Hindlimb muscle (tissue), 1 donor: ENCODE data around the gene SPSB1. TPM values are rescaled to one million over a fixed set of nuclear protein-coding genes. Genes with fewer than 3 reads are reported as not detected.
A peak's percentile ranks its signal among the peaks of the same experiment; 100 is the strongest.

Experiments
- DNase-seq: peaks from one replicate; pipeline ENCODE4 v3.0.0-alpha.2; 2013
- polyA plus RNA-seq: library from polyadenylated mRNA; unstranded; fragments of 120-200 nt; gene quantifications from one replicate; pipeline ENCODE4 v1.2.1, GENCODE V29; 2013; ENCODE audit not compliant: insufficient read length

Gene SPSB1
- 7.0 TPM for polyA plus RNA-seq

- DNase-seq, result peak; percentile 85
Measured at GRCh38 chr1:9292361-9293240, at the start of gene SPSB1. TSS of gene SPSB1 (plus strand) at chr1:9292894. CDS start at chr1:9355892, 62,998 bp downstream.

GRCh38 chr1:9243066-9243739 lies 49.5 kb upstream of the SPSB1 start:
- DNase-seq, result no peak

- DNase-seq, result no peak
Measured at GRCh38 chr1:9244501-9245229, 48.0 kb upstream of the SPSB1 start.

- no peak for DNase-seq
Measured at GRCh38 chr1:9245230-9245619, 47.5 kb upstream of the SPSB1 start.

- no peak for DNase-seq
Measured at GRCh38 chr1:9245661-9246060, 47.0 kb upstream of the SPSB1 start.

- no peak for DNase-seq
Measured at GRCh38 chr1:9246215-9246614, 46.5 kb upstream of the SPSB1 start.

GRCh38 chr1:9246841-9247785 lies 45.6 kb upstream of the SPSB1 start:
- no peak for DNase-seq

- no peak for DNase-seq
Measured at GRCh38 chr1:9247894-9248293, 44.8 kb upstream of the SPSB1 start.

- DNase-seq, result no peak
Measured at GRCh38 chr1:9248341-9249262, 44.1 kb upstream of the SPSB1 start.

- DNase-seq, result no peak
Measured at GRCh38 chr1:9249263-9249533, 43.5 kb upstream of the SPSB1 start.

- DNase-seq, result no peak
Measured at GRCh38 chr1:9249534-9250410, 42.9 kb upstream of the SPSB1 start.

GRCh38 chr1:9250411-9251381 lies 42.0 kb upstream of the SPSB1 start:
- no peak for DNase-seq

- DNase-seq, result no peak
Measured at GRCh38 chr1:9251501-9251900, 41.2 kb upstream of the SPSB1 start.

- no peak for DNase-seq
Measured at GRCh38 chr1:9253004-9253403, 39.7 kb upstream of the SPSB1 start.

- DNase-seq, result no peak
Measured at GRCh38 chr1:9253453-9254105, 39.1 kb upstream of the SPSB1 start.

- DNase-seq, result no peak
Measured at GRCh38 chr1:9256332-9256731, 36.4 kb upstream of the SPSB1 start.

GRCh38 chr1:9257851-9258250 lies 34.8 kb upstream of the SPSB1 start:
- DNase-seq, result no peak

- no peak for DNase-seq
Measured at GRCh38 chr1:9258629-9259028, 34.1 kb upstream of the SPSB1 start.
